ENCODE measurements around the gene KCNT2.

- TF ChIP-seq CTCF (IDR thresholded peaks at IDR 0.05; ENCODE audit: low read depth, low read length, missing input control): no peak
- TF ChIP-seq, protein P1, sequence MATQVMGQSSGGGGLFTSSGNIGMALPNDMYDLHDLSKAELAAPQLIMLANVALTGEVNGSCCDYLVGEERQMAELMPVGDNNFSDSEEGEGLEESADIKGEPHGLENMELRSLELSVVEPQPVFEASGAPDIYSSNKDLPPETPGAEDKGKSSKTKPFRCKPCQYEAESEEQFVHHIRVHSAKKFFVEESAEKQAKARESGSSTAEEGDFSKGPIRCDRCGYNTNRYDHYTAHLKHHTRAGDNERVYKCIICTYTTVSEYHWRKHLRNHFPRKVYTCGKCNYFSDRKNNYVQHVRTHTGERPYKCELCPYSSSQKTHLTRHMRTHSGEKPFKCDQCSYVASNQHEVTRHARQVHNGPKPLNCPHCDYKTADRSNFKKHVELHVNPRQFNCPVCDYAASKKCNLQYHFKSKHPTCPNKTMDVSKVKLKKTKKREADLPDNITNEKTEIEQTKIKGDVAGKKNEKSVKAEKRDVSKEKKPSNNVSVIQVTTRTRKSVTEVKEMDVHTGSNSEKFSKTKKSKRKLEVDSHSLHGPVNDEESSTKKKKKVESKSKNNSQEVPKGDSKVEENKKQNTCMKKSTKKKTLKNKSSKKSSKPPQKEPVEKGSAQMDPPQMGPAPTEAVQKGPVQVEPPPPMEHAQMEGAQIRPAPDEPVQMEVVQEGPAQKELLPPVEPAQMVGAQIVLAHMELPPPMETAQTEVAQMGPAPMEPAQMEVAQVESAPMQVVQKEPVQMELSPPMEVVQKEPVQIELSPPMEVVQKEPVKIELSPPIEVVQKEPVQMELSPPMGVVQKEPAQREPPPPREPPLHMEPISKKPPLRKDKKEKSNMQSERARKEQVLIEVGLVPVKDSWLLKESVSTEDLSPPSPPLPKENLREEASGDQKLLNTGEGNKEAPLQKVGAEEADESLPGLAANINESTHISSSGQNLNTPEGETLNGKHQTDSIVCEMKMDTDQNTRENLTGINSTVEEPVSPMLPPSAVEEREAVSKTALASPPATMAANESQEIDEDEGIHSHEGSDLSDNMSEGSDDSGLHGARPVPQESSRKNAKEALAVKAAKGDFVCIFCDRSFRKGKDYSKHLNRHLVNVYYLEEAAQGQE (IDR thresholded peaks at IDR 0.05): no peak
- no peak for TF ChIP-seq YY1 (IDR thresholded peaks at IDR 0.05)
- TF ChIP-seq RAD21 (IDR thresholded peaks at IDR 0.05): no peak
- no peak for TF ChIP-seq RXRA (IDR thresholded peaks at IDR 0.05)
- no peak for TF ChIP-seq HNF4G (IDR thresholded peaks at IDR 0.05)
- TF ChIP-seq TAF1 (conservative IDR thresholded peaks at IDR 0.05): no peak
- TF ChIP-seq, protein P2, sequence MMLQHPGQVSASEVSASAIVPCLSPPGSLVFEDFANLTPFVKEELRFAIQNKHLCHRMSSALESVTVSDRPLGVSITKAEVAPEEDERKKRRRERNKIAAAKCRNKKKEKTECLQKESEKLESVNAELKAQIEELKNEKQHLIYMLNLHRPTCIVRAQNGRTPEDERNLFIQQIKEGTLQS (IDR thresholded peaks at IDR 0.05): no peak
- no peak for TF ChIP-seq SP1 (IDR thresholded peaks at IDR 0.05)
- no peak for TF ChIP-seq ZBTB33 (IDR thresholded peaks at IDR 0.05)
- TF ChIP-seq FOXA1 (IDR thresholded peaks at IDR 0.05): no peak
These were observed 30.2 kb upstream of the KCNT2 start for GRCh38 chr1:196638466-196638865.

Measured in liver (tissue), 3 donors.